NCI-H69 (cell line): Measurements from ENCODE around the gene TMEM259.

Experiments used
- DNase-seq: peaks from one replicate; lab custom pipeline; 2025; lab: John Stamatoyannopoulos, UW

The TMEM259 gene

GRCh38 chr19:1004204-1004802 lies 16.6 kb downstream of the TMEM259 start:
- no peak for DNase-seq

GRCh38 chr19:1003283-1003682 lies 17.6 kb downstream of the TMEM259 start:
- DNase-seq = no peak

- DNase-seq = no peak
Observed at GRCh38 chr19:1002600-1002999, 18.3 kb downstream of the TMEM259 start.

- peak; percentile 65 for DNase-seq
Observed at GRCh38 chr19:1001538-1002166, 19.3 kb downstream of the TMEM259 start.

- DNase-seq = no peak
Observed at GRCh38 chr19:1000591-1001537, 20.1 kb downstream of the TMEM259 start.

- peak; percentile 77 for DNase-seq
Observed at GRCh38 chr19:1000095-1000494, 20.8 kb downstream of the TMEM259 start, which contains the start of gene GRIN3B. TSS of gene GRIN3B (plus strand) at chr19:1000419. CDS start at chr19:1000438, 19 bp downstream.

GRCh38 chr19:999379-999719 lies 21.6 kb downstream of the TMEM259 start:
- DNase-seq = no peak

GRCh38 chr19:998064-998463 lies 22.9 kb downstream of the TMEM259 start:
- no peak for DNase-seq

- DNase-seq = peak; percentile 87
Observed at GRCh38 chr19:996051-996838, 24.7 kb downstream of the TMEM259 start.

GRCh38 chr19:995051-995827 lies 25.7 kb downstream of the TMEM259 start:
- DNase-seq = no peak

- no peak for DNase-seq
Observed at GRCh38 chr19:994516-994915, 26.4 kb downstream of the TMEM259 start.

GRCh38 chr19:993831-994393 lies 27.0 kb downstream of the TMEM259 start:
- no peak for DNase-seq

GRCh38 chr19:993361-993830 lies 27.5 kb downstream of the TMEM259 start:
- no peak for DNase-seq

- DNase-seq = no peak
Observed at GRCh38 chr19:992670-993055, 28.3 kb downstream of the TMEM259 start.

GRCh38 chr19:991932-992669 lies 28.8 kb downstream of the TMEM259 start:
- DNase-seq = no peak

- no peak for DNase-seq
Observed at GRCh38 chr19:991174-991931, 29.6 kb downstream of the TMEM259 start.

- no peak for DNase-seq
Observed at GRCh38 chr19:990746-991145, 30.2 kb downstream of the TMEM259 start.

- DNase-seq = no peak
Observed at GRCh38 chr19:990119-990571, 30.8 kb downstream of the TMEM259 start.

GRCh38 chr19:989381-990081 lies 31.4 kb downstream of the TMEM259 start:
- no peak for DNase-seq
